Naive thymus-derived CD8-positive, alpha-beta T cell (primary cell): Measurements from ENCODE around the gene ZNF614. TPM values are rescaled to one million over a fixed set of nuclear protein-coding genes. Genes with fewer than 3 reads are reported as not detected.
"Not testable (repeated sequence)": the region's sequence is repeated elsewhere in the genome, so short reads cannot be mapped to it uniquely, and the experiment has no call there.

Experiments
- ATAC-seq, 2 donors: fragments of 150-1000 bp; cut with Tn5 transposase in 1 of 2; sonication (Bioruptor Pico), chemical (Tn5 transposase) in 1 of 2; 1 replicate in 1 of 2; 2 replicates in 1 of 2; pipeline ENCODE4 v1.10.0; 2021; ENCODE audit warnings: mild to moderate bottlenecking in 2 of 2, moderate library complexity in 2 of 2
- POLR2A ChIA-PET: fragments of 350-600 bp; sonication (Branson Sonifier 250); formaldehyde crosslinking; loops from one replicate; lab custom pipeline; 2021; ENCODE audit warnings: antibody characterized with exemption; lab: Charles Lee
- DNase-seq, 10 donors: peaks; one replicate each; pipeline versions ENCODE4 v3.0.0 to v3.0.0-alpha.2; 2020 to 2022
- H3K27ac Mint-ChIP-seq, 10 donors: one replicate each; pipeline ENCODE4 v1.8.0; 2020 to 2022; ENCODE audit warnings: mild to moderate bottlenecking in 10 of 10, mixed read lengths in 10 of 10, moderate library complexity in 4 of 10, inconsistent platforms in 1 of 10
- H3K27me3 Mint-ChIP-seq, 5 donors: one replicate each; pipeline ENCODE4 v1.8.0; 2021 to 2022; ENCODE audit warnings: mixed read lengths in 5 of 5
- H3K36me3 Mint-ChIP-seq, 3 donors: one replicate each; pipeline ENCODE4 v1.8.0; 2020 to 2022; ENCODE audit warnings: mixed read lengths in 3 of 3, mild to moderate bottlenecking in 2 of 3, inconsistent platforms in 1 of 3
- H3K4me1 Mint-ChIP-seq, 4 donors: one replicate each; pipeline ENCODE4 v1.8.0; 2021 to 2022; ENCODE audit warnings: mixed read lengths in 4 of 4
- H3K4me3 Mint-ChIP-seq, 10 donors: one replicate each; pipeline ENCODE4 v1.8.0; 2020 to 2022; ENCODE audit warnings: mild to moderate bottlenecking in 10 of 10, mixed read lengths in 10 of 10, moderate library complexity in 6 of 10, inconsistent platforms in 1 of 10
- H3K9me3 Mint-ChIP-seq, 9 donors: one replicate each; pipeline ENCODE4 v1.8.0; 2020 to 2022; ENCODE audit warnings: mixed read lengths in 9 of 9, mild to moderate bottlenecking in 3 of 9, inconsistent platforms in 1 of 9, moderate library complexity in 1 of 9
- polyA plus RNA-seq, 3 donors: library from polyadenylated mRNA; unstranded; fragments of 300-500 nt; fragmentation: Illumina TruSeq; gene quantifications; one replicate each; pipeline ENCODE4 v1.2.3, GENCODE V29; 2021
- total RNA-seq, 8 experiments: library from RNA in 2 of 8; stranded (reverse) in 2 of 8; gene quantifications; one replicate each; pipeline ENCODE4 v1.2.3 and lab custom pipeline; 2021 to 2026

The ZNF614 gene
- total RNA-seq, result 10 to 100 TPM; 13.4 to 13.8 TPM
- polyA plus RNA-seq, result 1 to 10 TPM; 1.8 to 8.5 (median 3.1) TPM
- 25.6 to 39.0 (median 30.7) reads per million in 6 experiments for total RNA-seq (lab: John Stamatoyannopoulos, UW)

DNA sequence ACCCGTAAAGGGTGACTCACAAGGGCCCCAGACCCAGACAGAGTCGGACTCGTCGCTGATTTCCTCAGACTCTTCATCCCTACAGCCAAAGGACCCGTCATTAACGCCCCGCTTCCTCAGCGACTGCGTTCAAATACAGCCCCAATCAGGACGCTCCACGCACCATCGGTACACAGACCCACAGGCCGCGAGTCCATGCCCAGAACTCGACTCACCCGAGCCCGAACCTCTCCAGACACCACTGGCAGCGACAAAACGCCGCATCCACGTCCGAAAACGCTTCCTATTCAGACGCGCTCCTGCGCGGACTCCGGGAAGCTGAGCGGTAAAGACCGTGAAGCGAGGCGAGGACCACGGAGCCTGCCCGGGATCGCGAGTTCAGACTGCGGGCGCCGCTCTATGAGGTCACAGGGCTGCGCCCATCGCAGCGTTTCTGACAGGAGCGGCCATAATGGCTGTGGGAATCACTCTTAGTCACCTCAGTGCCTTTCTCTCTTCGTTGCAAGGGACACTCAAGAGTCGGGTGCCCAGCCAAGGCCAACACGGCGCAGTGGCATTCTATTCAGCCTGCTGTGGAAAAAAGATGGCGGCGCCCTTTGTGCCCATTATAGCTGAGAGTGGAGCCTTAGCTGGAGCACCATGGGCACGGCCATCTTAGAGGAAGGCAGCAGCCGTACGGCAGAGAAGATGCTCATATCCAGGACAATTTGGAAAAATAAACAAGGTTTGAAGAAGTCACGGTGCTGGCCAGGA is at the start of gene ZNF614:
TSS of gene ZNF614 (minus strand) at position 353 of the 753 bp plus-strand sequence. CDS start 2,634 bp downstream, outside the sequence.
- POLR2A ChIA-PET, result interaction anchor here (0.6 to 1.3 kb wide), 7 partner anchors 10 to 101 kb away, joined by 3 to 13 read pairs (median 5); partner anchors contain the start of genes ZNF432, ZNF613 and ZNF615
- ATAC-seq (peak; percentile 89 to 91), DNase-seq (peak; percentile 66 to 96 (median 86))
- H3K4me1 Mint-ChIP-seq, result peaks cover 17 to 35% (median 27%) of the 10 kb centered on the region in 4 donors
- H3K4me3 Mint-ChIP-seq, result peak within 1 kb of the TSS; percentile 86 to 97 (median 92)
- H3K36me3 Mint-ChIP-seq, result peaks cover 33 to 68% (median 45%) of the 10 kb centered on the region in 3 donors
- peak within 1 kb of the TSS; percentile 85 to 100 (median 98) for H3K27ac Mint-ChIP-seq
- H3K9me3 Mint-ChIP-seq, result peaks cover 7 to 80% (median 48%) of the 10 kb centered on the region in 9 donors
- H3K27me3 Mint-ChIP-seq, result no peaks in the 10 kb centered on the region

DNA sequence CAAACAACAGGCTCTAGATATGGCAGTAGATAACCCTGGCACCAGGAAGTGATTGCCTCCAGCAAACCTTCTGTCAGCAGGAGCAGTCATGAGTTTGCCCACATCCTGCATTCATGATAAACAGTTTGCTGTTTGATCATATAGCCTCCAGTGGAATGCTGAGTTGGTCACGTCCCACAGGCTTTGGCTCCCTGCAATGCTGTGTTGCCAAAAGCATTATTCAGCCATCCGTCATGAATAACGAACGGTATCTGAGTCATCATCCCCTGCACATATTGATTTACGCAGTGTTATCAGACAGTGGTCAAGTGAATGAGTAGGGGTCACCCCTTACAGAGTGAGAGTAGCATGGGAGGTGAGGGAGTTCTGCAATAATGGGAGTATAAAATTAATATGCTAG is 42.3 kb upstream of the ZNF614 start:
- ATAC-seq (no peak), DNase-seq (no peak)
- POLR2A ChIA-PET, result no interaction called here
- Mint-ChIP-seq H3K27me3 (no peaks in the 10 kb centered on the region), H3K4me3 (peak overlapping the region in 2 of 10 donors; percentile 2 to 3), H3K4me1 (peaks cover 0 to 7% (median 0%) of the 10 kb centered on the region in 4 donors), H3K9me3 (peaks cover 22 to 100% (median 63%) of the 10 kb centered on the region in 9 donors), H3K36me3 (peaks cover 79 to 97% (median 97%) of the 10 kb centered on the region in 3 donors), H3K27ac (no peak overlapping the region)

DNA sequence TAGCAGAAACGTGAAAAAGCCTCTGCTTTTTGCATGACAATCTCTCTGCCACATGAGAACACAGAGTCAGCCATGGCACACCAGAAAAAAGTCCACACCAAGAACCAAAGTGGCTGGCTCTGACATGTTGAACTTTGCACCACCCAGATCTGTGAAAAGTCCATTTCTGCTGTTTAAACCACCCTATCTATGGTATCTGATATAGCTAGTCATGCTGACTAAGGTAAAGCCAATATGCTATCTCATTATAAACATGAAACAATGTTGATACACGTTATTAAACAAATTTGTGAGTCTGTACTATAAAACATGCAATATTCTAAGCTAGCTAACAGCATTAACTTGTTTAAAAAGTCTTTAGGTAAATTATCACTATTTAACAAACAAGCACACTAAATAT is 41.5 kb upstream of the ZNF614 start:
- ATAC-seq (no peak), DNase-seq (no peak)
- no peak overlapping the region for H3K27ac Mint-ChIP-seq
- peaks cover 23 to 100% (median 59%) of the 10 kb centered on the region in 9 donors for H3K9me3 Mint-ChIP-seq
- H3K36me3 Mint-ChIP-seq, result peaks cover 77 to 97% (median 92%) of the 10 kb centered on the region in 3 donors
- peaks cover 0 to 7% (median 0%) of the 10 kb centered on the region in 4 donors for H3K4me1 Mint-ChIP-seq
- no peak overlapping the region for H3K4me3 Mint-ChIP-seq
- no peaks in the 10 kb centered on the region for H3K27me3 Mint-ChIP-seq
- POLR2A ChIA-PET, result no interaction called here

DNA sequence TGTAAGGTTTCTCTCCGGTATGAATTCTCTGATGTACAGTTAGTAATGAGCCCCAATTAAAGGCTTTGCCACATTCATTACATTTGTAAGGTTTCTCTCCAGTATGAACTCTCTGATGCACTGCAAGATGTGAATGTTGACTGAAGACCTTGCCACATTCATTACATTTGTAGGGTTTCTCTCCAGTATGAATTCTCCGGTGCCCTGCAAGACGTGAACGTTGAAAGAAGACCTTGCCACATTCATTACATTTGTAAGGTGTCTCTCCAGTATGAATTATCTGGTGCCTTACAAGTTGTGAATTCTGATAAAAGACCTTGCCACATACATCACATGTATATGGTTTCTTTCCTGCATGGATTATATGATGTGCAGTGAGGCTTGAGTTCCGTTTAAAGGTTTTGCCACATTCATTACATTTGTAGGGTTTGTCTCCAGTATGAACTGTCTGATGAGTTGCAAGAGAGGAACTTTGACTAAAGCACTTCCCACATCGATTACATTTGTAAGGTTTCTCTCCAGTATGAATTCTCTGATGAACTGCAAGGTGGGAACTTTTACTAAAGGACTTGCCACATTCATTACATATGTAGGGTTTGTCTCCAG is 38.2 kb upstream of the ZNF614 start:
- DNase-seq (no peak), ATAC-seq (no peak)
- Mint-ChIP-seq H3K27me3 (no peaks in the 10 kb centered on the region), H3K9me3 (peaks cover 17 to 99% (median 52%) of the 10 kb centered on the region in 9 donors), H3K36me3 (peaks cover 60 to 89% (median 65%) of the 10 kb centered on the region in 3 donors), H3K4me3 (no peak overlapping the region), H3K27ac (no peak overlapping the region), H3K4me1 (peaks cover 0 to 7% (median 0%) of the 10 kb centered on the region in 4 donors)
- POLR2A ChIA-PET, result no interaction called here

DNA sequence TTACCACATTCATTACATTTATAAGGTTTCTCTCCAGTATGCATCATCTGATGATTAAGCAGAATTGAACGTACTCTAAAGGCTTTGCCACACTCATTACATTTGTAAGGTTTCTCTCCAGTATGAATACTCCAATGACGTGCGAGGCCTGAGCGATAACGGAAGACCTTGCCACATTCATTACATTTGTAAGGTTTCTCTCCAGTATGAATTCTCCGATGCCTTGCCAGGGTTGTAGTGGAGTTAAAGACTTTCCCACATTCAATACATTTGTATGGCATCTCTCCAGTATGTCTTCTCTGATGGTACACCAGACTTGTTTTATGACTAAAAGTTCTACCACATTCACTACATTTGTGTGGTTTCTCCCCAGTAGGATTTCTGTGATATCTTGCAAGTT is 37.2 kb upstream of the ZNF614 start:
- Mint-ChIP-seq H3K4me1 (peaks cover 0 to 3% (median 0%) of the 10 kb centered on the region in 4 donors), H3K27ac (no peak overlapping the region)
- no peak for ATAC-seq

DNA sequence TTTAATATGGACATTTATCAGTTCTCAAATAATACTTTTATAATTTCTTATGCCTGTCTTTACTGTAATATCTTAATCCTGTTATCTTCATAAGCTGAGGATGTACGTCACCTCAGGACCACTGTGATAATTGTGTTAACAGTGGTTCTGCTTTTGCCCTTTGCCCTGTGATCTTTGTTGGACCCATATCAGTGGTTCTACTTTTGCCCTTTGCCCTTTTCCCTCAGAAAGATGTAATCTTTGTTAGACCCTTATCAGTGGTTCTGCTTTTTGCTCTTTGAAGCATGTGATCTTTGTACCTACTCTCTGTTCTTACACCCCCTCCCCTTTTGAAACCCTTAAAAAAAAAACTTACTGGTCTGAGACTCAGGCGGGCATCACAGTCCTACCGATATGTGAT is 28.3 kb upstream of the ZNF614 start:
- DNase-seq, H3K4me3 Mint-ChIP-seq, ATAC-seq, H3K4me1 Mint-ChIP-seq, POLR2A ChIA-PET, H3K27me3 Mint-ChIP-seq, H3K27ac Mint-ChIP-seq: not testable (repeated sequence)
- H3K36me3 Mint-ChIP-seq, result peaks cover 15 to 86% (median 60%) of the 10 kb centered on the region in 3 donors
- H3K9me3 Mint-ChIP-seq, result peaks cover 0 to 95% (median 48%) of the 10 kb centered on the region in 9 donors

More for the DNA sequence above, 37.2 kb upstream of the ZNF614 start:
- POLR2A ChIA-PET, result interaction anchor here (0.6 kb wide), 1 partner anchor 308 kb away, joined by 3 read pairs; no protein-coding TSS in a partner anchor
- no peak for DNase-seq
- no peaks in the 10 kb centered on the region for H3K27me3 Mint-ChIP-seq
- H3K4me3 Mint-ChIP-seq, result peak overlapping the region in 1 of 10 donors; percentile 8
- H3K36me3 Mint-ChIP-seq, result peaks cover 55 to 89% (median 60%) of the 10 kb centered on the region in 3 donors
- peaks cover 8 to 99% (median 42%) of the 10 kb centered on the region in 9 donors for H3K9me3 Mint-ChIP-seq

DNA sequence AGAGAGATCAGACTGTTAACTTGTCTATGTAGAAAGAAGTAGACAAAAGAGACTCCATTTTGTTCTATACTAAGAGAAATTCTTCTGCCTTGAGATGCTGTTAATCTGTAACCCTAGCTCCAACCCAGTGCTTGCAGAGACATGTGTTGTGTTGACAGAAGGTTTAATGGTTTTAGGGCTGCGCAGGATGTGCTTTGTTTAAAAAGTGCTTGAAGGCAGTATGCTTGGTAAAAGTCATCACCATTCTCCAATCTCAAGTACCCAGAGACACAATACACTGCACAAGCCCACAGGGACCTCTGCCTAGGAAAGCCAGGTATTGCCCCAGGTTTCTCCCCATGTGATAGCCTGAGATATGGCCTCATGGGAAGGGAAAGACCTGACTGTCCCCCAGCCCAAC is 23.6 kb upstream of the ZNF614 start:
- Mint-ChIP-seq H3K9me3 (peaks cover 0 to 72% (median 48%) of the 10 kb centered on the region in 9 donors), H3K36me3 (peaks cover 19 to 69% (median 59%) of the 10 kb centered on the region in 3 donors), H3K4me1 (peaks cover 5 to 31% (median 18%) of the 10 kb centered on the region in 4 donors)
- DNase-seq, POLR2A ChIA-PET, ATAC-seq, H3K27me3 Mint-ChIP-seq, H3K27ac Mint-ChIP-seq, H3K4me3 Mint-ChIP-seq: not testable (repeated sequence)

DNA sequence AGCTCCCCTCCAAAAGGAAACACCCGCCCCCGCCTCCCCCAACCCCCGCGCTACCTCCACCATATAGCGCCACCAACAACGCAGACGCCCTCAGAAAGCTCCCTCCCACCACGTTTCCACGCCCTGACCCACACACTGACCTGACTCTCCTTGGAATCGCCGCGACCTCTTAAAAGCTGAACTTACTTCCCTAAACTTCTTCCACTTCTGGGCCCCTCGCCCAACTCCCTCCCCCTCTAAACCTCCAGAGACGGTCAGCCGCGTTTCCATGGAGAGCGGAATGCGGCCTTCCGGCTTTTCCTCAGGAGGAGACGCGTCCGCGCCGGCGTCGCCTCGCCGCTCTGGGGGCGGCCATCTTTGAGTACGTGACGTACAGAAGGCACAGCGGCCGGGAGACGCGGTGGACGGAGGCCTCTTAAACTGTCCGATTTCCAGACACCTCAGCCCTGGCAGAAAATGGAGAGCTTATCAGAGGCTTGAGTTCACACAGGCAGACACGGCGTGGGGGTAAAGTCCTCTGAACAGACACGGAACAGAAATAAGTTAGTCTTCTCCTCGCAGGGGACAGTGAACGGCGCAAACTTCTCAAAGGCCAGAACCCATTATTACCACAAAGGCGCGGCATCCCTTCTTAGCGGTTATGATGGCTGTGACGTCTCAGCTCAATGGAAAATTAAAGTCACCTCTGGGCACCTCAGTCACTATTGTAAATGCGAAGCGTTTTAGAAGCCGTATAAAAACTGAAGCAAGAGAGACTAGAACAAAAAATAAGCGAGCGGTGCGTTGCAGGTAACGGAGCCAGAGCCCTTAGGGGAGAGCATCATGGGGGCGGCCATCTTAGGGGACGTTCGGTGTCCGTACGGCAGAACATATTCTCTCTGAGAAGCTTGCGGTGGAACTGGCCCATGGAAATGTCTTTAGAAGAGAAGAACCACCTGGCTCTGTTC is 20.6 kb upstream of the ZNF614 start, which contains the start of gene ZNF432:
TSS of gene ZNF432 (minus strand) at position 284 of the 947 bp plus-strand sequence. CDS start 1,970 bp downstream, outside the sequence.
- ATAC-seq (peak; percentile 86 to 87), DNase-seq (peak; percentile 66 to 95 (median 80))
- peak within 1 kb of the TSS; percentile 97 to 100 (median 100) for H3K27ac Mint-ChIP-seq
- H3K4me1 Mint-ChIP-seq, result peaks cover 5 to 33% (median 25%) of the 10 kb centered on the region in 4 donors
- peaks cover 0 to 67% (median 40%) of the 10 kb centered on the region in 9 donors for H3K9me3 Mint-ChIP-seq
- POLR2A ChIA-PET, result interaction anchor here (0.6 to 1.9 kb wide), 12 partner anchors 11 to 218 kb away, joined by 3 to 15 read pairs (median 4); partner anchors contain the start of genes PPP2R1A, ZNF613, ZNF614 and ZNF615
- H3K27me3 Mint-ChIP-seq, result no peaks in the 10 kb centered on the region
- peak within 1 kb of the TSS; percentile 94 to 100 (median 99) for H3K4me3 Mint-ChIP-seq
- H3K36me3 Mint-ChIP-seq, result peaks cover 38 to 68% (median 55%) of the 10 kb centered on the region in 3 donors

DNA sequence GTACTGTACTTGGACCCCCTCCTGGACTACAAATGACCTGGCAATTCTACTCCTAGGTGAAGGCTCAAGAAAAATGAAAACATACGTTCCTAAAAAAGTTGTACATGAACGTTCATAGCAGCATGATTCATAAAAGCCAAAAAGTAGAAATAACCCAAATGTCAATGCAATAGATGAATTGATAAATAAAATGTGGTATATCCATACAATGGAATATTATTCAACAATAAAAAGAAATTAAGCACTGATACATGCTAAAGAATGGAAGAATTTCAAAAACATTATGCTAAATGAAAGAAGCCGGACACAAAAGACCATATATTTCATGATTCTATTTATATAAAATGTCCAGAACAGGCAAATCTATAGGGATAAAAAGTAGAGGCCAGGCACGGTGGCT is 11.0 kb upstream of the ZNF614 start:
- H3K9me3 Mint-ChIP-seq, result peaks cover 0 to 98% (median 62%) of the 10 kb centered on the region in 9 donors
- no peak overlapping the region for H3K27ac Mint-ChIP-seq
- POLR2A ChIA-PET, result no interaction called here

DNA sequence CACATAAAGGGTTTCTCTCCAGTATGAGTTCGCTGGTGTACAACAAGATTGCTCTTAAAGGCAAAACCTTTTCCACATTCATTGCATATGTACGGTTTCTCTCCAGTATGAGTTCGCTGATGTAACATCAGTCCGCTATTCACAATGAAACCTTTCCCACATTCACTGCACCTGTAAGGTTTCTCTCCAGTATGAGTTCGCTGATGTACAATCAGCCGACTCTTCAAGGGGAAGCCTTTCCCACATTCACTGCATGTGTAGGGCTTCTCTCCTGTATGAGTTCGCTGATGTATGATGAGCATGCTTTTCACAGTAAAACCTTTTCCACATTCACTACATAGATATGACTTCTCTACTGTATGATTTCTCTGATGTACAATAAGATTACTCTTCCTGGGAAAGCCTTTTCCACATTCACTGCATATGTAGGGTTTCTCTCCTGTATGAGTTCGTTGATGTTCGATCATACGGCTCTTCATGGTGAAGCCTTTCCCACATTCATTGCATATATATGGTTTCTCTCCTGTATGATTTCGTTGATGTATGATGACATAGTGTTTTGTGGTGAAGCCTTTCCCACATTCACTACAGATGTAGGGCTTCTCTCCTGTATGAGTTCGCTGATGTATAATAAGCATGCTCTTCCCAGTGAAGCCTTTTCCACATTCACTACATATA is 6.0 kb upstream of the ZNF614 start:
- no peak for ATAC-seq
- no peaks in the 10 kb centered on the region for H3K27me3 Mint-ChIP-seq

More for the DNA sequence above, 11.0 kb upstream of the ZNF614 start:
- H3K4me1 Mint-ChIP-seq, result no peaks in the 10 kb centered on the region
- H3K36me3 Mint-ChIP-seq, result peaks cover 66 to 93% (median 89%) of the 10 kb centered on the region in 3 donors
- H3K27me3 Mint-ChIP-seq, result no peaks in the 10 kb centered on the region
- H3K4me3 Mint-ChIP-seq, result no peak overlapping the region
- DNase-seq, result no peak
- no peak for ATAC-seq

DNA sequence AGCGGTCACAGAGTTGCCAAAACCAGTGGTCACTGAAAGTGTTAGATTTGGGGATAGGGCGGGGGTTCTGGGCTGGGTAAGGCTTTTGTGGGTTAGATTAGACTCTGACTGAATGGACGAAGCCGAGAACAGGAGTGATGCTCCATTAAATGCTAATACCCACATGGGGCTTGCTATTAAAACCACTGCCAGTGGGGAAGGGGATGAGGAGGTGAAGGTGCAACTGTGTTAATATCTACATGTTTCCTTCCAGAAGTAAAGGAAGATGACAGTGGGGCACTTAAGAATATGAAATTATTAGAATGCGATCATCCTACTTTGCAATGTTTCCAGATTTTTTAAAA is 573 bp upstream of the ZNF614 start:
- ATAC-seq, result peak; percentile 22 to 29
- peaks cover 28 to 68% (median 42%) of the 10 kb centered on the region in 3 donors for H3K36me3 Mint-ChIP-seq
- POLR2A ChIA-PET, result interaction anchor here (0.6 to 1.3 kb wide), 6 partner anchors 9 to 102 kb away, joined by 3 to 13 read pairs (median 5); partner anchors contain the start of genes ZNF432, ZNF613 and ZNF615
- no peak for DNase-seq
- peak overlapping the region; percentile 85 to 100 (median 98) for H3K27ac Mint-ChIP-seq
- H3K9me3 Mint-ChIP-seq, result peaks cover 7 to 80% (median 44%) of the 10 kb centered on the region in 9 donors
- peaks cover 17 to 35% (median 27%) of the 10 kb centered on the region in 4 donors for H3K4me1 Mint-ChIP-seq
- H3K4me3 Mint-ChIP-seq, result peak overlapping the region; percentile 86 to 97 (median 92)
- H3K27me3 Mint-ChIP-seq, result no peaks in the 10 kb centered on the region

More for the DNA sequence above, 6.0 kb upstream of the ZNF614 start:
- Mint-ChIP-seq H3K4me3 (no peak overlapping the region), H3K27ac (no peak overlapping the region), H3K9me3 (peaks cover 0 to 89% (median 51%) of the 10 kb centered on the region in 9 donors), H3K4me1 (no peaks in the 10 kb centered on the region), H3K36me3 (peaks cover 45 to 83% (median 49%) of the 10 kb centered on the region in 3 donors)
- POLR2A ChIA-PET, result no interaction called here
- DNase-seq, result no peak
